ENCODE data around the gene HARS1.
"Not testable (repeated sequence)": the region's sequence is repeated elsewhere in the genome, so short reads cannot be mapped to it uniquely, and the experiment has no call there.

The HARS1 gene

DNA sequence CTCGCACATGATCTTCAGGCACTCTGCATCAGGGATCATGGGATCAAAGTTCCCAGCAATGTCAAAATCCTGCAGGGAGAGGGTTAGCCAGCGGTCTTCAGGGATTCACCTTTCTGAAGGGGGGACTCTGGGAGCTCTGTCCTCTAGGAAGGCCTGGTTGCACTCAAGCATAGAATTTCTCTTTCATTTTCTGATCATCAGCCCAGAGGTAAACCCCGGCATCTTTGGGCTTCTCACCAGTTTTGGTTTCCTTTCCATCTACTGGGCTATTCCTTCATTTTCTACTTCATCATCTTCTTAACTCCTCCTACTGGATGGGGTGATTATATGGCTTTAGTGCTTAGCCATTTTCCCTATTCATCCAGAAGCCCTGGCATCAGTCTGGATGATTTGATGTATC lies 13.2 kb downstream of the HARS1 start:
- no peak for DNase-seq (ENCODE audit: low read depth, low spot score)

GRCh38 chr5:140674629-140675028 lies 16.5 kb downstream of the HARS1 start:
- no peak for DNase-seq (ENCODE audit: low read depth, low spot score)

- DNase-seq (ENCODE audit: low read depth, low spot score) = no peak
Measured at GRCh38 chr5:140674211-140674610, 17.0 kb downstream of the HARS1 start.

DNA sequence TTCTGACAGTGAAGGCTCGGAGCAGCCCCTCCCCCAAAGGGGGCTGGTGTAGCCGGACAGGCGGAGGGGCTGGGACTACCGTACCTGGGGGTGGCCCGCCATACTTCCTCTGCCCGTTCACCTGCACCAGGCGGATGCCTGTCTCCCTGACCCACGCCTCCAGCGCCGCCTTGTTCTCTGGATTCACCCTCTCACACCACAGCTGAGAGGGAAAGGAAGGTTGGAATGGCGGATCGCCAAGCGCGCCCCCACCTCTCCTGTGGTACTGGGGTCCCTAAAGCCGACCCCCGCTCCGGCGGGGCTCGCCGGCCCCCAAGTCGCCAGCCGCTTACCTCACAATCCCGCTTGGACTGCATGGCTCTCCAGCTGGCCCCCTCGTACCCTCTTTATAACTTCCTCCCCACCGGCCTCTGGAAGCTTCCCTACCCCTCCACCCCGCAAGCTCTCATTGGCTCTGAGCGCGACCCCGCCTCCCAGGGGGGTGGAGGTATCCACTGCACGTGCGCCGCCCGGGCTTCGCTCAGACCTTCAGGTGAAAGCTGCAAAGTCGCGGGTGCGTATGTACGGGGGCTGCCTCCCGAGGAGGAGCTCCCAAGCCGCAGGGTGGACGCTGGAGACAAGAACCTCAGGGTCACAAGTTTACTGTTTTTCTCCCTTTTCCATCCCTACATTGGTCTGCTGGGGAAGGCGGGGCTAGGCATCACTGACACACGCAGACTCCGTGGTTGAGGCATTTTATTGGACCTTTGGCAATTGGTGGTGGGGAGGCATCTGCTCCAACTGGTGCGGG lies 17.8 kb downstream of the HARS1 start, which contains the start of gene DND1:
DND1 (minus strand) TSS at position 390 of the 790 bp plus-strand sequence; CDS start at position 356, 34 bp downstream.
- no peak for DNase-seq (ENCODE audit: low read depth, low spot score)

GRCh38 chr5:140672455-140673186 lies 18.5 kb downstream of the HARS1 start:
- no peak for DNase-seq (ENCODE audit: low read depth, low spot score)

DNA sequence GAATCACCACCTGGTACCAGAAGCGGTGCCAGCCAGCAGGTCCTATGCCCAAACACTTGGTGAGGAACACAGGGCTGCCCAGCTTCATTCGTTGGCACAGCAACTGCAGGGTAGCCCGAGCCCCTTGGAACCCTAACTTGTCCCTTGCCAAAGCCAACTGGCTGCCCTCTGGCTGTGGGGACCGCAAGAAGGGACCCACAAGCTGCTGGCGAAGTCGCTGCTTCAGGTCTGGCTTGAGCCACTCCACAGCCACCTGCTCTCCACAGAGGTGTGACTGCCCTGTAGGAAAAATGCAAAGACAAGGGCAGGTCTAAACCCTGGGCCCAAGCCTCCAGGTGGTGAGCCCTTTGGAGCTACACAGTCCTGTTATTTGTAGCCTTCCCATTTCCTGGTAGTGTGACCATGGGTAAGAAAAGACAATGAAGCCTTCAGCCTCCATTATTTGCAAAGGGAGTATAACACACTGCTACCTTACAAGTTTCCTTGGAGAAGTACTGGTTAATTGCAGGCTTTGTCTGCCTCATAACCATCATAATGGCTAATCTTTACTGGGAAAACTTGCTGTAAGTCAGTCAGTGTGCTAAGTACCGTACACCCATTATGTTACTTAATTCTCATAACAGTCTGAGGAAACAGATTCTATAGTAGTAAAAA lies 19.6 kb downstream of the HARS1 start:
- DNase-seq (ENCODE audit: low read depth, low spot score) = no peak

DNA sequence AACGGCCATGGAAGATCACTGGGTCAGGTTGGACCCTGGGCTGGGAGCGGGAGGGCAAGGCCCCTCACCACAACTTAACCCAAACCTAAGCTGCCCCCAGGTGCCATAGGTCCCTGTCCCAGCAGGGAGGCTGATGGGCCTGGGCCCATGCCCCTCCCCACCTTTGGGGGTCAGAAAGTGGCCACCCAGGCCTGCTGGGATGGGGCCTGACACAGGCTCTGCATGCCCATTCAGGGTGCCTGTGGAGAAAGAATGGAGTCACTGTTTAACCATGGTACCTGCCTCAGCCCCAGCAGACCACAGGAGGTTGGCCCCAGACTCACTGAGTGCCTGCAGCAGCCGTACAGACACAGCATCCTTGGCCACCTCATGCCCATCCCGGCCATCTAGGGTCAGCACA lies 20.1 kb downstream of the HARS1 start:
- DNase-seq (ENCODE audit: low read depth, low spot score) = not testable (repeated sequence)

DNA sequence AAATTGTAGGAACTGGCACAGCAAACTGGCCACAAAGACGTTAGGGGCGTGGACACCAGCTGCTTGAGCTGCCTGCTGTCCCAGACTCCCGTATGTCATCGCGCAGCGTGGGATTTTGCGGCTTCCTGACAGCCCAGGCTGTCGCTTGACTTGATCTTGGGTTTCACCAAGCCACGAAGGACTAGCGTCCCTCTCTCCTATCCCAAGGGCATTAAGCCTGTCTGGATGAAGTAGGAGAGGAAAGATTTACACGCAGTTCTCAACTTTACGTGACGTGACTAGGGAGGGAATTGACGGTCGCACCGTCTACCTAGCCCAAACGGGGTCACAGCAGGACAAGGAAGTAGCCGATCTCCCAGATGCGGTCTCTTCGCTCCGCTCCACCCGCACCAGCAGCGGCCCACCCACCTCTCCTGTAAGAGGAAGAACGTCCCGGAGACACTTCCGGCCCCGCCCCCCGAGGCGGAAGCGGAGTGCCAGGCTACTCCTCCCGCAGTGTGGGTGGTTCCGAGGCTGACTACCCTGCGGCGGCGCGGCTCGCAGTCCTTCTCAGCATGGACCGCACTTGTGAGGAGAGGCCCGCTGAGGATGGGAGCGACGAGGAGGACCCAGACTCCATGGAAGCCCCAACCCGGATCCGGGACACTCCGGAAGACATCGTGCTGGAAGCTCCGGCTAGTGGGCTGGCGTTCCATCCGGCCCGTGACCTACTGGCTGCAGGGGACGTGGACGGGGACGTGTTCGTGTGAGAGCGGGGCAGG lies 26.6 kb downstream of the HARS1 start, which contains the start of gene WDR55:
WDR55 (plus strand) TSS at position 546 of the 761 bp plus-strand sequence; CDS start at position 555, 9 bp downstream.
- DNase-seq (ENCODE audit: low read depth, low spot score) = peak; percentile 93

- no peak for DNase-seq (ENCODE audit: low read depth, low spot score)
Measured at GRCh38 chr5:140664030-140664358, 27.2 kb downstream of the HARS1 start.

- not testable (repeated sequence) for DNase-seq (ENCODE audit: low read depth, low spot score)
Measured at GRCh38 chr5:140660371-140660770, 30.8 kb downstream of the HARS1 start.

GRCh38 chr5:140658870-140659269 lies 32.3 kb downstream of the HARS1 start:
- no peak for DNase-seq (ENCODE audit: low read depth, low spot score)

DNA sequence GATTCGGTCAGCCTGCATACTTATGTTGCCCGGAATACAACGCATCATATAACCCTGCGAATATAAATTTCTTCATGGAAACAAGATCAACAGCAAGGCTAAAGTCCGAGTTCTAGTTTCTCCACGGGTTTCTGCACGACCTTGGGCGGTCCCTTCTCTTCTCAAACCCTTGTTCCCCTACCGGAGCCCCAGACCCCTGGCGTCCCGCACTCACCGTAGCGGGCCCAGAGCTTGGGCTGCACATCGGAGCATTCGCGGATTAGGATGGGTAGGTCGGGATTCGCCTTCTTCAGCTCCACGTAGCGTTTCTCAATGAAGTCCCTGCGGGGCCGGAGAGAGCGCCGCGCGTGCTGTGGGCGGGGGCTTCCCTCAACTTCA lies 44.1 kb downstream of the HARS1 start:
- DNase-seq (ENCODE audit: low read depth, low spot score) = no peak

DNA sequence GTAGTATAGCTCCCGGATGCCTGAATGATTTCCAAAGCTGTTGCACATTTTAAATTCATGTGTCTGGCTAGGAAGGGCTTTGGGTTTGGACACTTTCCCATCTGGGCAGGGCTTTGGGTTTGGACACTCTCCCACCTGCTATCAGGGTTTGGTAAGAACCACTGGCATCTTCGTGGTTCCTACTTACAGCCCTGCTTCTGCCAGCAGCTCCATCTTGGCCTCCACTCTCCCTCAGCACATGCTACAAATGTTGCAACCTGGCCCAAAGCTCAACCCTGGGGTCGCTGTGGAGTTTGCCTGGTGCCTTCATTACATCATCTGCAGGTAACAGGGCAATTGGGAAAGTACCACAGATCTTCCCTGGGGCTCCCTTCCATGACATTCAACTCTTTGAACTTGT lies 48.5 kb downstream of the HARS1 start:
- DNase-seq (ENCODE audit: low read depth, low spot score) = no peak

DNA sequence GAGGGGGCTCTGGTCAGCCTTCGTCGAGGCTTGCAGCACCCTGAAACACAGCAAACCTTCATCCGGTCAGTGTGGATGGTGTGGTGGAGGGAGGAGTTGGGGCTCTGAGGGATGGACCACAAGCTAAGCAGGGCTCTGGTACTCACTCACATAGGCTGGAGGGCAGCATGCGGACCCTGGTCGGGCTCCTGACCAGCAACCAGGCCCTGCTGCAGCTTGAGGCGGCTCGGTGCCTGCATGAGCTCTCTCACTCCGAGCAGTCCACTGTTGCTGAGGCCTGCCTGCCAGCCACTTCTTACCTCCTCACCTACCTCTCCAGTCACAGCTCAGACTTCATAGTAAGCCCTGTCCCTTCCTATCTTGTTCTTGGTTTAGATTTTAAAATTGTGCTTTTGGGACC lies 49.5 kb downstream of the HARS1 start:
- no peak for DNase-seq (ENCODE audit: low read depth, low spot score)

GRCh38 chr5:140639148-140639981 lies 51.8 kb downstream of the HARS1 start, which contains the start of gene TMCO6:
Gene TMCO6, plus strand, starts transcription at chr5:140639451. Its CDS starts 77 bp downstream, at chr5:140639528.
- peak; percentile 91 for DNase-seq (ENCODE audit: low read depth, low spot score)

DNA sequence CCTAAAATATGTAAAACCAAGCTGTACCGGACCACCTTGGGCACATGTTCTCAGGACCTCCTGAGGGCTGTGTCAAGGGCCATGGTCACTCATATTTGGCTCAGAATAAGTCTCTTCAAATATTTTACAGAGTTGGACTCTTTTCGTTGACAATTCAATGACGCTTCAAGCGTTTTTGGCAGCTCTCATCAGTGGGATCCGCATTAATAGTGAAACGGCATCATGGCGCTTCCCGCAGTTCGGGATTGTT lies 52.3 kb downstream of the HARS1 start:
- not testable (repeated sequence) for DNase-seq (ENCODE audit: low read depth, low spot score)

DNA sequence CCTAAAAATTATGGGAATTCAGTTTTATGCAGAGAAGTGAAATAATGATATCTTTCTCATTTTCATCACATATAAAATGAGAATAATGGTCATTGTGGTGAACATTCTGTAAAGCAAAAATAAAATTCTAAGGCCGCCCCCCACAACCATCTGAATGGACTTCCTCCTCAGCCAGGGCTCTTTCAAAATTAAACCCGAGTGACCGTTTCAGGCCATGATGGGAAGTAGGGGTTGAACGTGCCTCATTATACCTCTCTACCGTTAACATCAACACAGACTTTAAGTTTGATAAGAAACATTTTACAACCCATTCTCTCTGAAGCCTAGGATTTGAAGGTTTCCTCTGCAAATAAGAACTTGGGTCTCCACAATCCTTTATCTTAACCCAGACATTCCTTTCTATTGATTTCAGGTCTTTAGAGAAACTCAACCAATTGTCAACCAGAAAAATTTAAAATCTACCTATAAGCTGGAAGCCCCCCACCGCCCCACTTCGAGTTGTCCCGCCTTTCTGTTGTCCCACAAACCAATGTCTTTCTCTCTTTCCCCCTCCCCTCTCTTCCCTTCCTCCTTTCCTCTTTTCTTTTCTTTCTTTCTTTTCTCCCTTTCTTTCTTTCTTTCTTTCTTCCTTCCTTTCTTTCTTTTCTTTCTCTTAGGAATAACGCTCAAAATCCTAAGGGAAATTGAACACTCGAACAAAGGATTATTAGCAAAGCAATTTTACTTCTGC lies 53.6 kb downstream of the HARS1 start:
- no peak for DNase-seq (ENCODE audit: low read depth, low spot score)

- no peak for DNase-seq (ENCODE audit: low read depth, low spot score)
Measured at GRCh38 chr5:140635291-140636257, 55.6 kb downstream of the HARS1 start.

DNA sequence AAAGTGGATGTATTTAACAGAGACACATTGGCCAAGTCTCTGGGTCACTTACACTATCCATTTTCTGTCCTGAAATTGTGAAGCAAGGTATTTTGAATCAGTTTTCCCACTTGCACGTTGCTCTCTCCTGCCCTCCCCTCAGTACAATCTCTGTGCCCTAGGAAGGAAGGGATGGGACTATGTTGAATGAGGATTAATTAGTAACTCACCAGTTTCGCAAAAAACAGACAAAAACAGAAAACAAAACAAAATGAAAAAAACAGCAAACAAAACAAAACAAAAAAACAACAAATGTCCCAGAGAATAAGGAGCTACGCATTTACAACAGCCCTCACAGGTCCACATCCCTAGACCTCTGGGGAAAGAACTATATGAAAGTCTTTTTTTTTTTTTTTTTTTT lies 57.1 kb downstream of the HARS1 start:
- DNase-seq (ENCODE audit: low read depth, low spot score) = no peak
